ENCODE results near the gene WDR5.

WDR5 gene

DNA sequence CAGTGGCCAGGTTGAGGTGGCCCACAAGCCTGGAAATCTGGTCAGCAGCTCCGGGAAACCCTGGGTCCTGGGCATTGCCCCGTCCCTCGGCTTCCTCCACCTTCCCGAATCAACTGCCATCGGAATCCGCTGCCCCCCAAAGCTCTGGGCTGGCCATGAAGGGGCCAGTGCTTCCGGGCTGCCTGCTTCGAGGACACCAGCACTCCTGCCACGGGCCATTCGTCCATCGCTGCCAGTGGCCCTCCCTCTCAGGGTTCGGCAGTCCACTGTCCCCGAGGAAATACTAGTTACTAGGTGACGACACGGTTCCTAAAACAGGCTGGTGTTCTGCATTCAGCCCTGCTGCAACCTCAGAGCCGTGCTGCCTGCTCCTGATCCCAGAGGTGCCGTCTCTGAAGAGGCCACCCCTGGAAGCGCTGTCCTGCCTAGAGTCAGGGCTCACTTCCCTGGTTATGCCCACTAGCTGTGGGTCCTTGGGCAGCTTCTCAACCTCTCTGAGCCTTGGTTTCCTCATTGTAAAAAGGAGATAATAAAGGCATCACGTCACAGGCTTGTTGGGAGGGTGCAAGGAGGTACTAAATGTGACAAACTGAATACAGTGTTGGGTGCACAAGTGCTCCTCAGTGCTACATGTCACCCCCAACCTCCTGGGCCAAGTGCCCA, 3.5 kb upstream of the WDR5 start:
- no peak for DNase-seq

DNA sequence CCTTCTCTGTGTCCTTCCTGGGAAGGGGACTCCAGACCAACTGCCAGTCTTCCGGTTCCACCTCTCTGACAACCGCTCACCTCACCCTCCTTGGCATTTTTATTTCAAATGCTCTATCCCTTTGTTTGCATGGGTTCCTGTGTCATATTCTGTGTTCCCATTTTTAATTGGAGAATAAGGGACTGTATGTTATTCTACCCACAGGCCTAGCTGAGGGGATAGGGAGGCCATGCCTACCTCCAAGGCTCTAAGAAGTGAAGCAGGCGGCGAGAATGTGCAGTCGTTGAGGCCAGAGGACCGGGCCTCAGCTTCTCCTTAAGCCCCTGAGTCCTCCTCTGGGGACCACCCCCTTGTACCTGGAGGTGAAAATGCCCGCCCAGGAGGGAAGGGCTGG, 936 bp upstream of the WDR5 start:
- DNase-seq, result peak in 1 of 2 experiments; percentile 29

DNA sequence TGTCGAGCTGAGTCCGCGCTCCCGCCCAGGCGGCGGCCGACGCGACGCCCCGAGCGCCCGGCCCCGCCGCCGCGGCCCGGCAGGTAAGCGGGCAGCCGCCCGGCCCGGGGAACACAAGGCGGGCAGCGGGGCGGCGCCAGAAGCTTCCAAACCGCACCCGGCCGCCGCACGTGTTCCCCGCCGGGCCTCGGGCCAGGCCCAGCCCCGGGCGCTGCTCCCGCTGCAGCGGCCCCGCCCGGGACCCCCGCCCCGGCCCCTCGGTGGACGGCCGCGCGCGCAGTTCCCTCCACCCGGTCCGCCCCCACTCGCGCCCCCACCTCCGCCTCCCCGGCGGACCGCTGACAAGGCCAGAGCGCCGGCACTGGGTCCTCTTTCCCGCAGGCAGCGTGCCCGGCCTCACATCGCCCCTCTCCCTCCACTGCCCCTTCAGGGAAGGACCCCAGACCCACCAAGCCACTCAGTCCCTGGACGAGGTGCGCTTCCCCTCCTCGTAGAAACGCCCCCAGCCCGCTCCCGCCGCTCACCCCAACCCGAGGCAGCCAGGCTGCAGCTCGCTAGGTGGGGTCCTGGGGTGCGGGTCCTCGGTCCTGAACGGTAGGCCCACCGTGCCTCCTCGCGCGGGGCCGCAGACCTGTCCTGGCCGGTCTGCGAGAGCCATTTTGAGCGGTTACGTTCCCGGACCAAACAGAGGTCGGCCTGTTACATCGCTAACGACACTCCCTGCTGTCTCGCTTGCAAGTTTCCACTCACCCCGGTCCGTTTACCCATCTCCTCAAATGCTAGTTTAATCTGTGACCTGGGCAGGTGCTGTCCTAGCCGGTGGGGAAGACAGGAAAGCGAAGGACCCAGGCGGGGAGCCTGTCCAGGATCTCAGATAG, 475 bp downstream of the WDR5 start:
- DNase-seq, result no peak

DNA sequence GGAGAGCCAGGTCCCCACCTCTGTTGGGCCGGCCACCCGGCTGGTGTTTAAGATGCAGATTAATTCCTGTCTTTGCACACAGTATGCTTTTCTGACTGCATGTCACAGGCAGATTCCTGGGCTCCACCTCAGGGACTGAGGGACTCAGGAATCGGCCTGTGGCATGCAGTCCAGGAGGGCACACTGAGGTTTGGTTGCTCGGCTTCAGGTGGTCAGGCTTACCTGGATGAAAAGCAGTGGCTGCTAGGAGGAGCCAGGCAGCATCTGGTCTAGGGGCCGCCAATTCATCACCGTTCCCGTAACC, 1.1 kb downstream of the WDR5 start:
- no peak for DNase-seq

DNA sequence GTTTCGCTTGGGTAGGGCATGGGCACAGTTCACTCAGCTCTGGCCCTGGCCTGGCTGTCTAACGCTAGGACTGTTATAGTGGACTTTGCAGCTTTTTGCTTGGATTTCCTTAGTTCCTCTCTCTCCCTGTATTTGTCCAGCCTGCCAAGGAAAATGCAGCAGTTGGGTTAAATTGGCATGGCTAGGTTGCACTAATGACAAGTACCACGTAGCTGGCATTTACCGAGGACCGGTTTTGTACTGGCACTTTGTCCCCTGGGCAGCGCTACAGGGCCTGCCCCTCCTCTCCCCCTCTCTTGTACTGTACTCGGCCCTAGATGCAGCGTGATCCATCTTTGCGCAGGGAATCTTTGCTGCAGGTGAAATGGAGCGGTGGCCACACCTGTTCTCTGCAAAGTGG, 2.4 kb downstream of the WDR5 start:
- DNase-seq, result peak in 1 of 2 experiments; percentile 5

DNA sequence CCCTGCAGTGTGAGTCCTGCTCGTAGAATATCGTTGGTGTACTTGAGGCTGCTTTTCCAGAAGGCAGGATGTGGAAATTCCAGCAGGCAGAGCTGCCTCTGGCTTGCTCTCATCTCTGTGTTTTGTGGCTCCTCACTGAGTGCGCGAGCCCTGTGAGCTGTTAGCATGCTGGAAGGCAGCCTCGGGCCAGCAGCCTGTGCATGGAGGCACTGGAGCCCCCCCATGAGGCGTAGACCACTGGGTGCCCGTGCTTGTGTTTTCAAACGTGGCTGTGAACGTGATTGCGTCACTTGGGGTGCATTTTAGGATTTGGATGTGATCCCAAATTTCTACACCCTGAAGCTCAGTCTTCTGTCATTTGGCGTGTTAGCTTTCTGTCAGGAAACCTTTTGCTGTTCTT, 3.2 kb downstream of the WDR5 start:
- no peak for DNase-seq

DNA sequence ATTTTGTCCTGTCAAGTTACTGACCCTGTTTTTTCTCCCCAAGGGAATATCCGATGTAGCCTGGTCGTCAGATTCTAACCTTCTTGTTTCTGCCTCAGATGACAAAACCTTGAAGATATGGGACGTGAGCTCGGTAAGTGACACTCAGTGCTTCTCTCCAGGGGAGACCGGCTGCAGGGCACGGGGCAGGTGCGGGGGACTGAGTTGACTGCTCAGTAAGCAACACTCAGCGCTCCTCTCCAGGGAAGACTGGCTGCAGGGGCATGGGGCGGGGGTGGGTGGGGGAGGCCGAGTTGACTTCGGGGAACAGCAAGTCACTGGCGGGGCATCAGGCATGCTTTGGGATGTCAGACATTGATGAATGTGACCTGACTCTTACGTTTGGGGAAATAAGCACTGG, 6.0 kb downstream of the WDR5 start:
- DNase-seq, result no peak

DNA sequence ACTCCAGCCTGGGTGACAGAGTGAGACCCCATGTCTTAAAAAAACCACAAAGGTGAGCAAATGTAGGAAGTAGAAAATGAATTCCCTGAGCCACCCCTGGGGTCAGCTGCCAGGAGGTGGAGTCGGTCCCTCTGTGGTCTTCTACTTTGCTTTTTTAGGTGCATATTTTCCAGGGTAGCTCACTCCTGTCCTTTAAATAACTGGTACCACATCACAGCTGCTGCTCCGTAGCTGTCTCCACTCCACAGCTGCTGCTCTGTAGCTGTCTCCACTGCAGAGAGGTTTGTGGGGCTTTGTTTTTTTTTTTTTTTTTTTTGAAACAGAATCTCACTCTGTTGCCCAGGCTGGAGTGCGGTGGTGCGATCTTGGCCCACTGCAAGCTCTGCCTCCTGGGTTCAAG, 8.9 kb downstream of the WDR5 start:
- no peak for DNase-seq

DNA sequence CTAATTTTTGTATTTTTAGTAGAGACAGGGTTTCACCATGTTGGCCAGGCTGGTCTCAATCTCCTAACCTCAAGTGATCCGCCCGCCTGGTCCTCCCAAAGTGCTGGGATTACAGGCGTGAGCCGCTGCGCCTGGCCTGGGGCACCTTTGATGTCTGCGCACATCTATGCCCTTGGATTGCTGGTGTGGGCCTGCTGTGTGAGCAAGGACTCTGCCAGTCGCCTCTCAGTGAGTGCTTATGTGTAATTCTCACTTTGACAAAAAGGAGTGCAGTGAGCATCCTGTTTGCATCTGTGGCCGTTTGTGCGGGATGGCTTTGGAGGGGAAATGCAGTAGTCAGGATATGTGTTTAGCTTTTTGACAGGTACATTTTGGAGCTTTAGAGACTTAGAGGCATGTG, 9.4 kb downstream of the WDR5 start:
- DNase-seq, result no peak

DNA sequence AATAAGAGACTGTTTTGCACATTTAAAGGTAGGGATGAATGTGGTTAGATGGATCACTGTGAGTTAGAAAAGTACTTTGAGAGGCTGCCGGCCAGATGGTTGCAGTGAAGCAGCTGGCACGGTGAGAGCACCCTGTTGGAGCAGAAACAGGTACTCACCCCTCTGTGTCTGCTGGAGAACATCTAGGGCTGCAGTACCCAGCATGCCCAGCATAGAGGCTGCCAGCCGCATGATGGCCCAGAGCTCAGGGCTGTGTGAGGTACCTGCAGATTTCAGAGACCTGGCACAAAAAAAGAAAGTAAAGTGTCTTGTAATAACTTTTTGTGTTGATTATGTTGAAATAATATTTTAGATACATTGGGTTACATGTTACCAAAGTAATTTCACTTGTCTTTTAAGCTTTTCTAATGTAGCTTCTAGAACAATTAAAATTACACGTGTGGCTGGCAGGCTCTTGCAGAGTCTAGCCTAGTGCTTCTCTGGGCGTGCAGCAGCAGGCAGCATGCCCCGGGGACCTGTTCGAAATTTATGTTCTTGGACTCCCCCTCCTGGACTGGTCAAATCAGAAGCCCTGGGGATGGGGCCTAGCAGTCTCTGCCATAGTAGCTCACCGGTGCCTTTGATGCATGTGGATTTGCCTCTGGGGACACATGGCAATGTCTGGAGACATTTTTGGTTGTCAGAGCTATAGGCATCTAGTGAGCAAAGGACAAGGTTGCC, 11.1 kb downstream of the WDR5 start:
- DNase-seq, result no peak

DNA sequence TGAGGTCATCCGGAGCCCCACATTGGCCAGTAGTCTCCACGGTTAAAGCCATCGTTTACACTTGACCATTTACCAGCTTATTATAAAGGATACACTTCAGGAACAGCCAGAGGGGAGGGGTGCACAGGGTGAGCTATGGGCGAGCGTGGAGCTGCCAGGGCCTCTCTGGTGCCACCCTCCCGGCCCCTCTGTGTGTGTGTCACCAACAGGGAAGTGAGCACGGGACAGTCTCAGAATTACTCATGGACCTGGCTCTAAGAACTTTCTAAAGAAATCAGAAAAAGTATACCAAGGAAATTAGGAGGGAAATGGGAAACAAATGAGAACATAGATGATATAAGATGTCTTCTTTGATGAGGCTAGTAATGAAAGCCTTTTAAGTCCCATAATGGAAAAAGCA, 13.5 kb downstream of the WDR5 start:
- DNase-seq, result no peak

DNA sequence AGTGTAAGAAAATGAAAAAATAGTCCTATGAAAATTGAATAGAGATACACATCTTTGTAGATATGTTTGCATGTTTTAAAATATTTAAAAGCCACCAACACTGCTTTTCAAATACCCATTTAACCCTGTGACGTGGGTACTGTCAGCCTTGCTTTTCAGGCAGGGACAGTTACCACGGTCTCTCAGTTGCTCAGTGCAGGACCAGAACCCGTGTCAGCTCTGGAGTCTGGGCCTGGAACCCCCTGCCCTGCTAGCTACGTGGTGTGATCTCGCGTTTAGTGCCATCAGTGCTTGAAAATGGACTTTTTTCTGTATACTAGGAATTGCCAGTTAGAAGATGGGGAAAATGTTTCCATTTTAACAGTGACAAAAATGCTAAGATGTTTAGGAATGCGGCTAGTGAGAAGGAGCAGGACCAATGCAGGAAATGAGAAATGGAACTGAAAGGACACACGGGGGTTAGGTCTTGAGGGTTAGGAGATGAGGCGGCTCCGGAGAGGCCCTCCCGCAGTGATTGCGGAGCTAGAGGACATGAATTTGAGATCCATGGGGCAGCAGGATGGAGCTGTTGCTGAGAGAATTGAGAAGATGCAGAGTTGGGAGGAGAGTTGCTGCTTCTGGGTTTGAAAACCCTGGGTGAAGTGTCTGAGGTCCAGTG, 14.8 kb downstream of the WDR5 start:
- DNase-seq, result no peak

DNA sequence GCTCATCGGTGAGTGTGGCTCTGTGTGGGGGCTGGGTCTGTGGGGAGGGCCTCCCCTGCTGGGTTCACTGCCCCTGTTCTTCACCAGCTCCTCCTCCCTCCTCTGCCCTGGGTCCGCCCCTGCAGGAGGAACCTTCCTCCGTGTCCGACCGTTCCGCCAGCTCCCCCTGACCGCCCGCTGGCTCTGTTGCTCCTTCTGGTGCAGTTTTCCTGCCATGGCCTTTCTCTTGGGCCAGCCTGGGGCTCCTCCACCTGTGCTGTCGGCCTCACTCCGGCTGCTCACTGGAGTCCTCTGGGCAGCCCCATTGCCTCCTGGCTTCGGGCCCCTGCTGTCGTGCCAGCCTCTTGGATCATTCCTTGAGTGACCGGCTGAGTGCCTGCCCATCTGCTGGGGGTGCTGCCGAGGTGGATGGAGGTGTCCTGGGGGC, 16.2 kb downstream of the WDR5 start:
- no peak for DNase-seq

DNA sequence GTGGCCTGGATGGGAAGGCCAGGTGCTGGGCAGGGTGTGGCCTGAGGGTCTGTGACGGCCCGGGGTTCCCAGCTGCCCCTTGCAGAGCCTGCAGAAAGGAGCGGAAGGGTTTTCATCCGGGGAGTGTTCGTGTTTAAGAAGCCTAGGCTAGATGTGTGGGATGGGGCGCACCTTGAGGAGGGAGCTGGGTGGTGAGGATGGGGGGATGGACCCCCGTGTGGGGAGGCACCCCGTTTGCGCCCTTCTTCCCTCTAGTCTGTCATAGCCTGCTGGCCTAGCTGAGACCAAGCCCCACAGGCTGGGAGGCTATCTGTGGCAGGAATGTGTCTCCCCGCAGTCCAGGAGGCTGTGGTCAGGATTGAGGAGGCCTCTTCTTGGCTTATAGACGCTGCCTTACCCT, 16.6 kb downstream of the WDR5 start:
- no peak for DNase-seq

DNA sequence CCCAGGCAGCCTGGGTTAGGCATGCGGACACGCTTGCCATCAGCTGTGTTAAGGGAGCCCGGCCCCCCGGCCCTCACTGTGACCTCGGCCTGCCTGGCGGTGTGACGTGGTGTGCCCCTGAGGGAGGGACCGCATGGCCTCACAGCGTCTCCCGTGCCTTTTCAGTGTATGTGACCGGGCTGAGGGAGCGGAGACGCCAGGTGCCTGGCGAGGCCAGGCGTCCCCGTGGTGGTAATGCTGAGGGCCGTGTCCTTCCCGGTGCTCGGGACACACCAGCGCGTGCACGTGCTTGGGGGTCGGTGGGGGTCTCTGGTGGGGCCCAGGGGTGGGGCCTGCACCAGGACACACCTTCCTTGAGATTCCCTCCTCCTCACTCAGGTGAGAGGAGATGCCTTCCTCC, 17.6 kb downstream of the WDR5 start:
- DNase-seq, result no peak

DNA sequence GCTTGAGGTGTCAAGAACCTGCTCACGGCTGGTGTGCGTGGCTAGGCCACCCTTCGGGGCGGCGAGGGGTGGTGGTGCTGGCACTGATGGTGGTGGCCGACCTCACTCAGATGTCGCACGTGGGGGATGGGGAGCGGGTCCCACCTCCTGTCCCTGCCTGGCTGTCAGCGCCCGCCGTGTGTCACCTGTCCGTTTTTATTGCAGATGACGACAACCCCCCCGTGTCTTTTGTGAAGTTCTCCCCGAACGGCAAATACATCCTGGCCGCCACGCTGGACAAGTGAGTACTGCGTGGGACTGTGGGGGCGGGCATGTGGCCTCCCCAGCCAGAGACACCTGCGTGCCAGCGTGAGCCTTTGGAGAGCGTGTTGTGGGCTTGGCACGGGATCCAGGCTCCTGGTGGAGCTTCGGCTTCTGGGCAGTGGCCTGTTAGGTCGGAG, 18.4 kb downstream of the WDR5 start:
- no peak for DNase-seq

DNA sequence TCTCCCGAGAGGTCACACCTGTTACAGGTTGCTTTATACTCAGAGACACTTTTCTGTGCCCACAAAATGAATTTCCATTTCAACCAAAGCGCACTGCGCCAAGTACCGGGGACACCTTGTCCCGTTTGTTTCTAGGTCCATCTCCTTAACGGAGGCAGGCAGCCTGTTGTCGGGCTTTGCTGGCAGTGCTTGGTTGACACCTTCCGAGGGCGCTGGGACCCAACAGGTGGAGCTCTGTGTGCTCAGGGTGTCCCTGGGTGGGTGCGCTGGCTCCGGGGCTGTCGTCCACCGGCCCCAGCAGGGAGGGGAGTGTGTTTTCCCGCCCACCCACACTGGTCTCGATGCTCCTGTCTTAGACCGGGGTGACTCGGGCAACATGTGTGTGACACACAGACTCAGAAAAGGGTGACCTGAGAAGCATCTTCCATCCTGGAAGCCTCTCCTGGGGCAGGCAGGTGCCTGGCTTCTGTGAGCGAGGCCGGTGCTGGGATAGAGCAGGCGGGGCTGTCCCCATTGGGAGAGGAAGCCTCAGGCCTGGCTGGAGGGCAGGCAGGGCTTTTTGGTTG, 20.0 kb downstream of the WDR5 start:
- DNase-seq, result no peak

DNA sequence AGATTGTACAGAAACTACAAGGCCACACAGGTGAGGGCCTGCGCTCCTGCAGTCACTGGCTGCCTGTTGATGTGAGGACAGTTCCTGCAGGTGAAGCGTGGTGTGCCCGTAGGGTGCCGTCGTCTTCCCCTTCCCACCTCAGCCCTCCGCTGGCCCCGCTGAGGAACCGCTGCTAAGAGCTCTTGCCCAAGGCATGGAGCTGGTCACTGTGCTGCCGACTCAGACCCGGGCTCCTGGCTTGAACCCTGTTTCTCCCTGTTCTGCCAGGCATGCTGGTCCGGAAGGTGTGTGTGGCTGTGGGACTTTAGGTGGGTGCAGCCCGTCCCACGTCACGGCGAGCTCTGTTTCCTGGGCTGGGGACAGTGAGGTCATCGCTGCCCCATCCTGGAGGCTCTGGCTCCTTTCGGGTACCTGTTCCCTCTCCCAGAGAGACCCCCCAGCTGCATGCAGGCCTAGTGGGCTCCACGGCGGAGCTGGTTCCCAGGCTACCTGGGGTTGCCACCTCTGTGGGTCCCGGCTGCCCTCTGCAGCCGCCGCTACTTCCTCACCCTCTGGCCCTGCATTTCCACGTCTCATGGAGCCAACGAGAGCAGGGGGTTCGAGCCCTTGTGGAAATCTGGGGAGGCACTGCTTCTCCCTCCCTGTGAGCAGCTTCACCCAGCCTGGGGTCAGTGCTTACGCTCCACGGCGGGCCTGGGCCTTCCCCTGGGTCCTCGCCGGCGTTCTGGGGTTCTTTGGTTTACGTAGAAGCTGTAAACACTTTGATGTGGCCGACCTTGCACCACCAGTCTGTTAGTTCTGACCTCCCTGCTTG, 20.9 kb downstream of the WDR5 start:
- no peak for DNase-seq

DNA sequence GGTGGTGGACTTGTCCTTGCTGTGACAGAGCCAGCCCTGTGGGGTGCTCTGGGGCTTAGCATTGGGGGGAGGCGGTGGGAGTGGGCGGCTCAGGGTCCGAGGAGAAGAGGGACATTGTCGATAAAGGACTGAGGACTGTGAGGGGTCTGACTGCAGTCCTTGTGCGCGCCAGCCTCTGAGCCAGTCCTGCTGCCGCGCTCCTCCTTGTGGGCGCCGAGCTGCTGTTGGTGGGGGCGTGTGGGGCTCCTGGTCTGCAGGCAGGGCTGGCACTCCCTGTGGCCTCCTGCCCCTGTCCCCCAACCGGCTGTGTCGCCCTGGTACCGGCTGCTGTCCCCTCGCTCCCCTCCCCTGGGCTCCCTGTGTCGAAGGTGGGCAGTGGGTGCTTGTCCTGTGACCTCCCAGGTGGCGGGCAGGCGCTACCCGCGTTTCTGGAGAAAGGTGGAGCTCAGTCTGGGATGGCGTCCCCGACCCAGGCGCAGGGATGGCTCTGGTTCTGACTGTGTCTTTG, 21.6 kb downstream of the WDR5 start:
- DNase-seq, result no peak

DNA sequence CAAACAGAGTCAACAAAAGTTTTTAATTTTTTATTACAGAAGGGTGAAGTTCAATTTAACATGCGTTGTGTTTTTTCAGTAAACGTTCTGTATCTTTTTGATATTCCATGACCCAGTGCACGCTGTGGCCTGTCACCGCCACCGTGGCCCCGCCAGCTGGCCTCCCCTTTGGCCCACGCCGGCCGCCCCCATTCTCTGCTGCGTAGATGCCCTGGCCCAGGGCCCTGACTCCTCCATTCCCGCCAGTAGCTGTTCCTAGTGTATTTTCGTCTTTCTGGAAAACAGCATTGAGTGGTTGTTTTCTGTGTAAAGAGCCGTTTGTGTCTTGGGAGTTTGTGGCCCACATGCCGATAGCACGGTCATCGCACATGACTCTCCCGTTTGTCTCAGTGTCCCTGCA, 22.4 kb downstream of the WDR5 start:
- DNase-seq, result no peak

DNA sequence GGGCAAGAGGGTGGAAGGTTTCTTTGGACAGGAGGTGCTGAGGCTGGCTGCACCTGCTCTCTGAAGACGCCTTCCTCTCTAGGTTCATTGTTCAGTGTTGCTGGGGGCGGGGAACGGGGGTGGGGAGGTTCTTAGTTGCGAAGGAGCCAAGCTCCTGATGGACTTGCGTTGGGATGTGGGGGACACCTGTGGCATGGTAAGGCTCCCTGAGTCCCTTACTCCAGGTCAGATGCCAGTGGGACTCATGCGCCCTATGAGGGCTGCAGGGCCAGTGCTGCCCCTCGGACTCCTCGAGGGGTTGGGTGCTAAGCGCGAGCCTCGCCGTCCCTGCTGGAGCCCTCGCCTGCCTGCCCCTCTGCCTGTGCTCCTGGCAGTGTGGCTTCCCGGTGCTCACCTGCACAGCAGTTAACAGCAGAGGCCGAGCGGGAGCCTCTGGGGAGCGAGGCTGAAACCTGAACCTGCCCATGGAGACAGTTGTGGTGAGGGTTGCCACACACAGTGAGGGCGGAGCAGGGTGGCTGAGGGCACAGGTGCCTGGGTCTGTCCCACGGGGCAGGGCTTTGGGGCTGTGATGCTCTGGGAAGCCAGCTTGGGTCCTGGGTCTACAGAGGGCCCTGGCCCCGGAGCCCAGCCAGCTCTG, 23.0 kb downstream of the WDR5 start:
- no peak for DNase-seq

Data from NCI-H2081 (cell line).